Measurements from ENCODE around the gene ENOX1.
"Not testable (repeated sequence)": the region's sequence is repeated elsewhere in the genome, so short reads cannot be mapped to it uniquely, and the experiment has no call there.

ENOX1 gene

DNA sequence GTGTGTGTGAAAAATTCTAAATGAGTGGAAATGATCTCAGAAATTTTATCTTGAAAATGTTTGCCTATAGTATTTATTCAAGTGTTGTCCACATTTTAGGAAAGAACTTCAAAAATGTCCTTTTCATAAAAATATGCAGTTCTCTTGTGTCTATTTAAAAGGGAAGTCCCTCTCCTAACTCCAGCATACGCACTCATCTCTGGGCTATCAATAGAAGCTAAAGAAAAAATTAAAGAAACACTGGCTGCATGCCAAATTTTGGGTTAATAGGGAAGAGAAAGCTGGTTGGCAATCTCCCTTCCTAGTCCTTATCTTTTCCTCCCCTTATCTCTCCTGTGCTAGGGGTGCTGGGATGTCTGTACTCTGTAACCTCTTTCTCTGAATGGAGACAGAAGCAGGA is 313.3 kb downstream of the ENOX1 start:
- no peak for DNase-seq

DNA sequence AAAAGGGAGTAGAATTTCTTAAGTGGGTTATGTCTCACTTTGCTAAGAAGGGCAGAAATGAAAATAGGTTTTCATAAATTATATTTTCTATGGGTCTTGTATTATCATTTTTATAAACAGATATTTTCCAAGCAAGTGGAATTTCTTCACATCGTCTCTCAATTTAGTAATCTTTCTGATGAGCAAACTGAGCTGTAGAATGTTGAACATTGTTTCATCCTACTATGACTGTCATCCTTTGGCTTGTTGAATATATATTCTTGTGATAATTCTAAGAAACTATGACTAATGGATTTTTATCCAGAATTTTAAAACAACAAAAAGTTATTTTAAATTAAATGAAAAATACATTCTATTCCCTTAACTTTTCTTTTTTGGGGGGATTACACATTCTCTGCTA is 313.8 kb downstream of the ENOX1 start:
- DNase-seq, result no peak

DNA sequence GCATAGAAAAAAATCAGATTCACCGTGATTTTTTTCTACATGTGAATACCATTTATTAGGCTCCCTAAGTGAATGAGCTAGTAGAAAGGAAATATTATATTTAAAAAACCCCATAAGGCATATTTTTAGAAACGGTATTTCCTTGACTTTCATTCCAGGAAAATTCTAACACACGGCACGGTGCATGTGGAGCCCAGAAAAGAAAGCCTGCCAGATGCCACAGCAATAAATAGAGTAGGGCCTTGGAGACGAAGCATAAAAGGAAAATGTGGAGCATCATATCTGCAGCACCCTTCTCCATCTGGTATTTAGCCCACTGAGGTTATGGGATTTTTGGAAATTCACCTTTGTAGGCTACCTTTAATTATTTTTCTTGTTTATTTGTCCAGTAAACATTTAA is 314.4 kb downstream of the ENOX1 start:
- no peak for DNase-seq

DNA sequence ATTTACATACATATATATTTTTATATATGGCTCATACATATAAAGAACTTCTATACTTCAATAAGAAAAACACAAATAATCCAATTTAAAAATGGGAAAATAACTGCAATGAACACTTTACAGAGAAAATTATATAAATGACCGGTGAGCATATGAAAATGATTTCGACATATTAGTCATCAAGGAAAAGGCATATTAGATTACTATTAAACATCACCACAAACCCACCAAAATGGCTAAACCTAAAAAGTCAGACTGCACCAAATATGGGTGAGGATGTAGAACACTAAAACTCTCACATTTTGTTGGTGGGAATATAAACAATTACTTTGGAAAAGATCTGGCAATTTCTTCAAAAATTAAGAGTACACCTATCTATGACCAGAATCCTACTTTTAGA is 316.2 kb downstream of the ENOX1 start:
- no peak for DNase-seq

- no peak for DNase-seq
These were observed 317.0 kb downstream of the ENOX1 start for GRCh38 chr13:43469791-43470190.

DNA sequence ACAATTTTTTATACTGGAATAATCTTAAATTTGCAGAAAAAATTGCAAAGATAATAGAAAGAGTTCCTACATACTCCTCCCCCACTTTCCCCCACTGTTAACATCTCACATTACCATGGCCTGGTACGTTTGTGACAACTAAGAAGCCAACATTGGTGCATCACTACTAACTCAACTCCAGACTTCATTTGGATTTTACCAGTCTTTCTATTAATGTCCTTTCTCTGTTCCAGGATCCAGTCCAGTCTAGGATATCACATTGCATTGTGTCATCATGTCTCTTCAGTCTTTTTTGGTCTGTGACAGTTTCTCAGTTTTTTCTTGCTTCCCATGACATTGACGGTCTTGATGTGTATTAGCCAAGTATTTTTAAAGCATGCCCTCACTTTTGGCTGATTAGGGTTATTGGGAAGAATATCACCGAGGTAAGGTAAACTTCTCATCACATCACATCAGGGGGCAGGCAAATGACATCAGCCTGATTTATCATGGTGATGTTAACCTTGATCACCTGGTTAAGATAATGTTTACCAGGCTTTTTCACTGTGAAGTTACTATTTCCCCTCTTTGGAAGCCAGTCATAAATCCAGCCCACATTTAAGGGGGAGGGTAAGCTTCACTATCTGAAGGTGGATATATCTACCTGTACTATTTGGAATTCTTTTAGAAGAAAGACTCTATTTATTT is 322.1 kb downstream of the ENOX1 start:
- DNase-seq, result no peak

DNA sequence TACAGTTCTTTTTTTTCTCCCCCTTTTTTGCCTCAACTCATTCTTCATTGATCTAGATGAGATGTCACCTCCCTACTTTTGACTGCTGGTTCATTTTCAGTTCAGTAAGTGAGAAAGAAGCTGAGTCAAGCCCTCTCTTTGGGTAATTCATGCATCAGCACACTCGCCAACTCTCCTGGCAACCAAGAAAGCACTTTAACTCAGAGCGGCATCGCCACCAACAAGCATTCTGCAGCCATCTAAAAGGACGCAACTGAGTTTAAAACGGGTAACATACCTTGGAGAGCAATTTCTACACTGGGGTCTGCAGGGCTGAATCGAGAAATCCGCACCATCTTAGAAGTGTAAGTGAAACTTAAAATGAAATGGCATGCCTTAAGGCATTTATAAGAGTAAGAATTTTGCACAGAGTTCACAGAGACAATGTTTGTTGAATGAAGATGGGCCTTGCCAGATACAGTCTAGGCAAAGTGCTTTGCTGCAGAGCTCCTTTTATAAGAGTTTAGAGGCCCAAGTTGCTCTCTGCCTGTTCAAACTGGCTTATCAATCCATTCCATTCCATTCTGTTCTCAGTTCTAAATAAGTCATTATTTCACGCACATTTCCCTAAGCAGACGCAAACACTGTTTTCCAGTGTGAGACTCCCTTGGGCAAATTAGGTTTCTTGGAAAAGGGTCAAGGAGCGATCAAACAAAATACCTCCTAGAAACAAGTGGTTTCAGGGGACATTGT is 338.0 kb downstream of the ENOX1 start:
- DNase-seq, result no peak

DNA sequence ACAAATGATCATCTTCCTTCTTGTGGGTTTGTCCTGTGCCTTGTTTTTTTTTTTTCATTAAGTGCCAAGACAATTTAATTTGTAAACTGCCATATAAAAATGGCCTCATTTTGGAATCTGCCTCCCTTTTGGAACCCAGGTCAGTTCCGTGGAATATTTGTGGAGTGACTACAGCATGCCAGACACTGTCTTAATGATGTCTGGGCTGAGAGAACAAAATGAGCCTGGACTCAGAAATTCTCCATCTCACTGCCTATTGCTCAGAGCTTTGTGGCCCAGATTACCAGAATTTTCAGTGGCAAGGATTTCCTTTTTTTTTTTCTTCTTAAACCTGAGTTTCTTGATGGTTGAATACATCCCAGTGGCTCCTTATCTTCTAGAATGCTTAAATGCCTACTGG is 340.6 kb downstream of the ENOX1 start:
- DNase-seq, result no peak

GRCh38 chr13:43445668-43446067 is 341.1 kb downstream of the ENOX1 start:
- no peak for DNase-seq

- no peak for DNase-seq
These were observed 342.7 kb downstream of the ENOX1 start for GRCh38 chr13:43444081-43444480.

DNA sequence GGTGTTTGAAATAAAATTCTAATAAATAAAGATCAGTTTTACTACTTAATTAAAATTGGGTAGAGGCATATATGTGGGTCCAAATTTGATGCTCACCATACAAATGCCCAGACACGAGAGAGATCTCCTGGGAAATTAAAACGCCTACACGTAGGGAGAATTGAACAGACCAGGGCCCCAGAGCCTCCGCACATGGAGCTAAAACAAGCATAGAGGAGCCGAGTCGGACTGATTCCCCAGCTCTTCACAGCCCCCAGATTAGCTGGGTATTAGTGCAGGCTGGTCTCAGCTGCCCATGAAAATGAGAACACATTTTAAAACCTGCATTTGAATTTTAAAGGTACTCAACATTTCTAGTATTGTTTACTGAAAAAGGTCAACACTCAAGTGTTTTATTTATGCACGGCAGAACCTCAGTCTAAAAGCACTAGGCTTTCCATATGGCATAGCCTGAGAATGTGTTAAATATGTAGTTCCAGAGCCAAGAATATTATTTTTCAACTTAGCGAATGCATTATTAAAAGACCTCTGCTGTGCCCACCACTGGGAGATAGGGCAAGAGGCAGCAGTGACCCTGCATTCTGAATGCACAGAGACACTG is 344.8 kb downstream of the ENOX1 start:
- no peak for DNase-seq

DNA sequence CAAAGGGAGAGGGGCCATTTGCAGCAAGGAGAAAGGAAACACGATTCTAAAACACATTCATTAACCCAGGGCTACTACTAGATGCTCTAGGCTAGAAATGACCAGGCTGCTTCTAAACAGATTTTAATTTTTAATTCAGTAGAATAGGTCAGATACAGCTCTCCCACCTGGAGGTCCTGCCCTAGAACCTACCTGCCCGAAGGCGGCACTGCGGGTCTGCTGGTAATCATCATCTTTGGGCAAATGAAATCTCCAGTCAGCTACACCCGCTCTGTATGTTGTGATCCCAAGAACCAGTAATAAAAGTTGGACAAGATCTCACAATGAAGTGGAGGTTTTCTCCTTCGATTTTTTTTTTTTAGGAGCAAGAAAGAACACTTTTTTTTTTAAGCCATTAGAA is 345.3 kb downstream of the ENOX1 start:
- DNase-seq, result no peak

- no peak for DNase-seq
These were observed 352.6 kb downstream of the ENOX1 start for GRCh38 chr13:43434191-43434590.

- no peak for DNase-seq
These were observed 353.1 kb downstream of the ENOX1 start for GRCh38 chr13:43433691-43434141.

GRCh38 chr13:43432958-43433357 is 353.8 kb downstream of the ENOX1 start:
- DNase-seq, result no peak

DNA sequence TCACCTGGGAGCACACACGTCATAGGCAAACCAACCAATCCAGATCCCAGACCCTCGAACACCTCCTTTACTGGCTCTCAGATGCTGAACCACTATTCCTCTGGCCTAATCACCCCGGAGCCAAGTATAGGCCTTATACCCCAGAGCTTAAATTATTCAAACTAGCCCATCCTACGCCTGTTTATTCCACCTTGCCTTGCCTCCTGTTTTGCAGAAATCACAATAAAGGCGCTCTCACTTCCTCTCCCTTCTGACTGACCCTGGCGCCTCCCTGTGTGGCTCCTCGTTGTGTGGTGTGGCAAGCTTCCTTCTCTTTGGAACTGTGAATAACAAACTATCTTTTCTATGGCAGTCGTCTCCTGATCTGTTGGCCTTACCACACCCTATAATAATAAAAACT is 354.9 kb downstream of the ENOX1 start:
- no peak for DNase-seq

- no peak for DNase-seq
These were observed 355.5 kb downstream of the ENOX1 start for GRCh38 chr13:43431290-43431716.

DNA sequence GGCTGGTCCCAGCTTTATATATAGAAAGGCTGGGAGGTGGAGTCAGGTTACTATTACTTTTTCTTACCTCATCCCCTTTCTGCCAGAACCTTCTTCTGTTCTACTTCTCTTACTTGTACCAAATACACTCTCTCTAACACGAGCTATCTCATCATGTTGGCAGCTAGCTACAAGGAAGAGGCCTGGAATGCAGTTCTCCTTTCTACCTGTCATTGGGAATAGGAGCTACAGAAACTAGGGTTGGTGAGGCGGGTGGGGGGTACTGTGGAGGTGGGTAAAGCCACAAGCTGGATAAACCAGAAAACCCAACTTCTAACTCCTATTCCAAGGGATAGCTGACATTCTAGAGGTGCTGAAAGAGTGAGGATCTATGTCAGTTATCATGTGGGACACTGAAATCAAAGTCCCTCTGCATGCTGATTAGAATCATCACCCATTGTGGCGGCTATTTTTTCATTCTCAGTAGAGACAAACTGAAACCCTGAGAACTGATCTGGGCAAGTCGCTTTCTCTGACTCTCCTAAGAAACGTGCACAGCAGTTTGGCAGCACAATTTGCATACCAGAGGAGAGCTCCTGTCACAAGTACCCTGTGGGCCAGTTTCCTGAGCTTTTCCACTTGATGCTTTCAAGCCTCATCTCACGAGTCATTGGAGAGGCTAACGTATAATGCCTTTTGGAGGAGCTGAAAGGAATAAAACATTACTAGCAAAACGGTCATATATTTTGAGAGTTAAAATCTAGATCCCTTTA is 358.1 kb downstream of the ENOX1 start:
- DNase-seq, result no peak

DNA sequence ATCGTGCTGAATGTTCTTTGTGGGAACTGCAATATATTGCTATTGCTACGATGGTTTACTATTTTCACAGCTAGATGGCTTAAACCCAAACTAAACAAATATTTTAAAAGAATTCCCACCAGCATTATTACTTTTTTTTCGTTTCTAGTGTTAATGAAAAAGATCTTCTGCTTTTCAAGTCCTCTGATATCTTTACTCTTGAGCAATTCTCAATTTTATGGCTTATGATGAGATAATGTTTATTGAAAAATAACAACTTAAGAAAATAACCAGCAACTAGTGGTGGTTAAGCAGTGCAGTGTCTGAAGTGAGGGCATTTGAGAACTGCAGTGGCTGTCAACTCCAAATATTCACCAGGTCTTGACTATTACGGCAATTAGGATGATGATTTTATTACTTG is 360.4 kb downstream of the ENOX1 start:
- no peak for DNase-seq

DNA sequence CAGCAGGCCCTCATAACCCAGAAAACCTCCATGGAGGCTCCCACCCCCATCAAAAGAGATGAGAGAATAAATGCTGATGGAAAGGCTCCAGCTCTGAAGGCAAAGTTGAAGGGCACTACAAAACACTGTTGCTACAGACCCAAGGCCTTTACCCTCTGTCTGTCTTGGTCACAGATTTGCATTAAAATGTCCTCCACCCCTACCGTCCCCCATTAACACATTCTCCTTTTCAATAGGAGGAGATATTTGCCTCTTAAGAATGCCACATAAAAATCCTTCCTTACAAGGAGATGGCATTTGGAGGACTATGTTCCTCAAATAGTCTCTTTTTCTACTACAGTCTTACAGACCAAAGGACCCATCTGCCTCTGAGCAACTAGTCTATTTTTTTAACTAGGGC is 361.5 kb downstream of the ENOX1 start:
- DNase-seq, result no peak

- DNase-seq, result no peak
These were observed 362.4 kb downstream of the ENOX1 start for GRCh38 chr13:43424412-43424811.

GRCh38 chr13:43422116-43422515 is 364.7 kb downstream of the ENOX1 start:
- DNase-seq, result no peak

DNA sequence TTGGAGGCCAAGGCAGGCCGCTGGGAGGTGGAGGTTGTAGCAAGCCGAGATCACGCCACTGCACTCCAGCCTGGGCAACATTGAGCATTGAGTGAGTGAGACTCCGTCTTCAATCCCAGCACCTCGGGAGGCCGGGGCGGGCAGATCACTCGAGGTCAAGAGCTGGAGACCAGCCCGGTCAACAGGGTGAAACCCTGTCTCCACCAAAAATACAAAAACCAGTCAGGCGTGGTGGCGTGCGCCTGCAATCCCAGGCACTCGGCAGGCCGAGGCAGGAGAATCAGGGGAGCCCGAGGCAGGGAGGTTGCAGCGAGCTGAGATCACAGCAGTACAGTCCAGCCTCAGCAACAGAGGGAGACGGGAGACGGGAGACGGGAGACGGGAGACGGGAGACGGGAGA is 369.9 kb downstream of the ENOX1 start:
- not testable (repeated sequence) for DNase-seq
